ENCODE measurements around the gene NPIPB8. TPM values are rescaled to one million over a fixed set of nuclear protein-coding genes. Genes with fewer than 3 reads are reported as not detected.
"Not testable (repeated sequence)": the region's sequence is repeated elsewhere in the genome, so short reads cannot be mapped to it uniquely, and the experiment has no call there.

NPIPB8 gene
- 1 to 10 TPM; 2.6 to 8.6 TPM for total RNA-seq
- not detected for polyA plus RNA-seq
- long read RNA-seq, donor 1: 0 reads
- long read RNA-seq, donor 2: 0 reads

- H3K9me3 ChIP-seq (ENCODE audit: control insufficient read depth, low read length); H3K4me3 ChIP-seq (ENCODE audit: low read length in 2 of 2); intact Hi-C loops (cut with DNase I); ATAC-seq (ENCODE audit: low FRiP score); H3K27ac ChIP-seq (ENCODE audit: low read depth in 1 of 2, low read length in 2 of 2); H3K27me3 ChIP-seq (ENCODE audit: control insufficient read depth in 1 of 2, insufficient read depth in 2 of 2, low read length in 1 of 2); DNase-seq; H3K36me3 ChIP-seq (ENCODE audit: control insufficient read depth in 1 of 2, insufficient read depth in 2 of 2, low read length in 1 of 2); H3K4me1 ChIP-seq (ENCODE audit: control insufficient read depth in 1 of 2, insufficient read depth in 2 of 2, low read length in 2 of 2): not testable (repeated sequence)
- WGBS, 2 donors: no CpG with 5 or more reads among the region's 1 CpG
Measured at GRCh38 chr16:28637765-28638164, at the start of gene NPIPB8. NPIPB8 (plus strand) TSS chr16:28638065; CDS start chr16:28638361, 296 bp downstream.

GRCh38 chr16:28589069-28589468 is 48.8 kb upstream of the NPIPB8 start:
- Histone ChIP-seq H3K4me3 (ENCODE audit: low read length in 2 of 2) (no peak overlapping the region), H3K36me3 (ENCODE audit: control insufficient read depth in 1 of 2, insufficient read depth in 2 of 2, low read length in 1 of 2) (peaks cover 3 to 13% of the 10 kb centered on the region in 2 donors), H3K27me3 (ENCODE audit: control insufficient read depth in 1 of 2, insufficient read depth in 2 of 2, low read length in 1 of 2) (no peaks in the 10 kb centered on the region), H3K27ac (ENCODE audit: low read depth in 1 of 2, low read length in 2 of 2) (no peak overlapping the region), H3K9me3 (ENCODE audit: control insufficient read depth, low read length) (no peaks in the 10 kb centered on the region), H3K4me1 (ENCODE audit: control insufficient read depth in 1 of 2, insufficient read depth in 2 of 2, low read length in 2 of 2) (no peaks in the 10 kb centered on the region)
- ATAC-seq (ENCODE audit: low FRiP score): no peak
- intact Hi-C loops (cut with DNase I): no loop called here
- DNase-seq: no peak
- 93 to 94% methylated on average over 8 of the region's 8 CpGs for WGBS, 2 donors

- H3K9me3 ChIP-seq (ENCODE audit: control insufficient read depth, low read length): no peaks in the 10 kb centered on the region
- no peak overlapping the region for H3K4me3 ChIP-seq (ENCODE audit: low read length in 2 of 2)
- WGBS, 2 donors: 93 to 94% methylated on average over 13 of the region's 13 CpGs
- DNase-seq (no peak), ATAC-seq (ENCODE audit: low FRiP score) (no peak)
- H3K27me3 ChIP-seq (ENCODE audit: control insufficient read depth in 1 of 2, insufficient read depth in 2 of 2, low read length in 1 of 2): no peaks in the 10 kb centered on the region
- peaks cover 3 to 11% of the 10 kb centered on the region in 2 donors for H3K36me3 ChIP-seq (ENCODE audit: control insufficient read depth in 1 of 2, insufficient read depth in 2 of 2, low read length in 1 of 2)
- H3K4me1 ChIP-seq (ENCODE audit: control insufficient read depth in 1 of 2, insufficient read depth in 2 of 2, low read length in 2 of 2): no peaks in the 10 kb centered on the region
- intact Hi-C loops (cut with DNase I): no loop called here
- H3K27ac ChIP-seq (ENCODE audit: low read depth in 1 of 2, low read length in 2 of 2): no peak overlapping the region
Measured at GRCh38 chr16:28589930-28590329, 47.9 kb upstream of the NPIPB8 start.

- H3K9me3 ChIP-seq (ENCODE audit: control insufficient read depth, low read length): no peaks in the 10 kb centered on the region
- intact Hi-C loops (cut with DNase I): no loop called here
- peak in 1 of 2 donors; percentile 74 for DNase-seq
- no peak overlapping the region for H3K4me3 ChIP-seq (ENCODE audit: low read length in 2 of 2)
- peaks cover 3 to 9% of the 10 kb centered on the region in 2 donors for H3K36me3 ChIP-seq (ENCODE audit: control insufficient read depth in 1 of 2, insufficient read depth in 2 of 2, low read length in 1 of 2)
- no peaks in the 10 kb centered on the region for H3K4me1 ChIP-seq (ENCODE audit: control insufficient read depth in 1 of 2, insufficient read depth in 2 of 2, low read length in 2 of 2)
- ATAC-seq (ENCODE audit: low FRiP score): no peak
- 89 to 92% methylated on average over 21 to 22 of the region's 22 CpGs for WGBS, 2 donors
- no peak overlapping the region for H3K27ac ChIP-seq (ENCODE audit: low read depth in 1 of 2, low read length in 2 of 2)
- no peaks in the 10 kb centered on the region for H3K27me3 ChIP-seq (ENCODE audit: control insufficient read depth in 1 of 2, insufficient read depth in 2 of 2, low read length in 1 of 2)
Measured at GRCh38 chr16:28590384-28591340, 47.2 kb upstream of the NPIPB8 start.

GRCh38 chr16:28591355-28591754 is 46.5 kb upstream of the NPIPB8 start:
- Histone ChIP-seq H3K4me1 (ENCODE audit: control insufficient read depth in 1 of 2, insufficient read depth in 2 of 2, low read length in 2 of 2) (no peaks in the 10 kb centered on the region), H3K36me3 (ENCODE audit: control insufficient read depth in 1 of 2, insufficient read depth in 2 of 2, low read length in 1 of 2) (peaks cover 3 to 8% of the 10 kb centered on the region in 2 donors), H3K27me3 (ENCODE audit: control insufficient read depth in 1 of 2, insufficient read depth in 2 of 2, low read length in 1 of 2) (no peaks in the 10 kb centered on the region), H3K9me3 (ENCODE audit: control insufficient read depth, low read length) (no peaks in the 10 kb centered on the region), H3K27ac (ENCODE audit: low read depth in 1 of 2, low read length in 2 of 2) (no peak overlapping the region), H3K4me3 (ENCODE audit: low read length in 2 of 2) (no peak overlapping the region)
- ATAC-seq (ENCODE audit: low FRiP score) (no peak), DNase-seq (peak in 1 of 2 donors; percentile 43)
- intact Hi-C loops (cut with DNase I): no loop called here
- WGBS, 2 donors: 89 to 93% methylated on average over 6 of the region's 6 CpGs

- no peaks in the 10 kb centered on the region for H3K27me3 ChIP-seq (ENCODE audit: control insufficient read depth in 1 of 2, insufficient read depth in 2 of 2, low read length in 1 of 2)
- no peaks in the 10 kb centered on the region for H3K4me1 ChIP-seq (ENCODE audit: control insufficient read depth in 1 of 2, insufficient read depth in 2 of 2, low read length in 2 of 2)
- ATAC-seq (ENCODE audit: low FRiP score) (no peak), DNase-seq (no peak)
- intact Hi-C loops (cut with DNase I): no loop called here
- H3K9me3 ChIP-seq (ENCODE audit: control insufficient read depth, low read length): no peaks in the 10 kb centered on the region
- no peak overlapping the region for H3K4me3 ChIP-seq (ENCODE audit: low read length in 2 of 2)
- H3K27ac ChIP-seq (ENCODE audit: low read depth in 1 of 2, low read length in 2 of 2): no peak overlapping the region
- peaks cover 3 to 8% of the 10 kb centered on the region in 2 donors for H3K36me3 ChIP-seq (ENCODE audit: control insufficient read depth in 1 of 2, insufficient read depth in 2 of 2, low read length in 1 of 2)
- 90 to 93% methylated on average over 5 of the region's 5 CpGs for WGBS, 2 donors
Measured at GRCh38 chr16:28592511-28592910, 45.4 kb upstream of the NPIPB8 start.

GRCh38 chr16:28592979-28593553 is 44.8 kb upstream of the NPIPB8 start:
- no peak overlapping the region for H3K27ac ChIP-seq (ENCODE audit: low read depth in 1 of 2, low read length in 2 of 2)
- ATAC-seq (ENCODE audit: low FRiP score) (peak; percentile 23), DNase-seq (no peak)
- intact Hi-C loops (cut with DNase I): no loop called here
- peaks cover 3 to 8% of the 10 kb centered on the region in 2 donors for H3K36me3 ChIP-seq (ENCODE audit: control insufficient read depth in 1 of 2, insufficient read depth in 2 of 2, low read length in 1 of 2)
- no peaks in the 10 kb centered on the region for H3K9me3 ChIP-seq (ENCODE audit: control insufficient read depth, low read length)
- 87 to 89% methylated on average over 13 of the region's 13 CpGs for WGBS, 2 donors
- no peak overlapping the region for H3K4me3 ChIP-seq (ENCODE audit: low read length in 2 of 2)
- H3K27me3 ChIP-seq (ENCODE audit: control insufficient read depth in 1 of 2, insufficient read depth in 2 of 2, low read length in 1 of 2): no peaks in the 10 kb centered on the region
- H3K4me1 ChIP-seq (ENCODE audit: control insufficient read depth in 1 of 2, insufficient read depth in 2 of 2, low read length in 2 of 2): no peaks in the 10 kb centered on the region

- H3K36me3 ChIP-seq (ENCODE audit: control insufficient read depth in 1 of 2, insufficient read depth in 2 of 2, low read length in 1 of 2); H3K4me3 ChIP-seq (ENCODE audit: low read length in 2 of 2); H3K9me3 ChIP-seq (ENCODE audit: control insufficient read depth, low read length); H3K27me3 ChIP-seq (ENCODE audit: control insufficient read depth in 1 of 2, insufficient read depth in 2 of 2, low read length in 1 of 2); intact Hi-C loops (cut with DNase I); H3K4me1 ChIP-seq (ENCODE audit: control insufficient read depth in 1 of 2, insufficient read depth in 2 of 2, low read length in 2 of 2); DNase-seq; ATAC-seq (ENCODE audit: low FRiP score); H3K27ac ChIP-seq (ENCODE audit: low read depth in 1 of 2, low read length in 2 of 2): not testable (repeated sequence)
- WGBS, 2 donors: 95% methylated on average over 5 to 6 of the region's 6 CpGs
Measured at GRCh38 chr16:28595451-28595850, 42.4 kb upstream of the NPIPB8 start.

All from aorta (tissue), 5 donors.